GM19463 (cell line): ENCODE data around the gene ABTB2.

Experiments used
- ATAC-seq: cut with Tn5 transposase; IDR thresholded peaks from one replicate; pipeline ENCODE4 v1.9.1; 2021; ENCODE audit warnings: mild to moderate bottlenecking, moderate library complexity; ENCODE audit not compliant: unreplicated experiment

Gene ABTB2

DNA sequence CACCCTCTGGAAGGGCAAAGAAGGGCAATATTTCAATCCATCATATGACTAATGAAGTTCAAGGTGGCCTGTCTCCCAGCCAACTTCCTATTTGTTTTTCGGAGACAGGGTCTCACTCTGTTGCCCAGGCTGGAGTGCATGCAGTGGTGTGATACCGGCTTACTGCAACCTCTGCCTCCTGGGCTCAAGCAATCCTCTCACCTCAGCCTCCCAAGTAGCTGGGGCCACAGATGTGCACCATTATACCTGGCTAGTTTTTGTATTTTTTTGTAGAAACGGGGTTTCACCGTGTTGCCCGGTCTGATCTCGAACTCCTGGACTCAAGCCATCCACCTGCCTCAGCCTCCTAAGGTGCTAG, 13.4 kb downstream of the ABTB2 start:
- ATAC-seq, result no peak

DNA sequence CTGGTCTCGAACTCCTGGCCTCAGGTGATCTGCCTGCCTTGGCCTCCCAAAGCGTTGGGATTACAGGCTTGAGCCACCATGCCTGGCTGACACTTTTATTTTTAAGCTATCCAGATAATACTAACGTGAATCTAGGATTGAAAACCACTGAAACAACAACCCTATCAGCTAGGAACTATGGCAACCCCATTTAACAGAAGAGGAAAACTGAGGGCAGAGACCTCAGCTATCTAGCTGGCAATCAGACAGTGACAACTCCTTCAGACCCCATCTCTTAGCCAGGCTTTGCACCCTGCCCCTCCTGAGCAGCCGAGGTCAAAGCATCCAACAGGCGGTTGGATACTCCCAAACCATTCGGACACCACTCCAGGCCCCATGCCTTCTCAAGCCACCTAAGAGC, 14.1 kb downstream of the ABTB2 start:
- no peak for ATAC-seq

DNA sequence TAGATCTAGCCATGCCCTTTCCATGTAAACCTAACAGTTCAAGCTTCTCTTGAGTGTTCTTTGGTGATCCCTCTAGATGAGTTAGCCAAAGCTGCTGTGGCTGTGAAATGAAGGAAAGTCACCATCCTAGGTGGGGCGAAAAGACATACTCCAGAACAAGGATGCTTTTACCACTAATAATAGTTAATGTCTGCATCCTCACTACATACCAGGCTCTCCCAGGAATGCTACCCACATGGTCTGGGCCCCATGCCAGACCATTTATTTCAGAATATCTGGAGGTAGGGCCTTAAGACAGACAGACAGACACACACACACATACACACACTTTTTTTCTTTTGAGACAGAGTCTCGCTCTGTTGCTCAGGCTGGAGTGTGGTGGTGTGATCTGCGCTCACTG, 14.7 kb downstream of the ABTB2 start:
- ATAC-seq, result no peak

DNA sequence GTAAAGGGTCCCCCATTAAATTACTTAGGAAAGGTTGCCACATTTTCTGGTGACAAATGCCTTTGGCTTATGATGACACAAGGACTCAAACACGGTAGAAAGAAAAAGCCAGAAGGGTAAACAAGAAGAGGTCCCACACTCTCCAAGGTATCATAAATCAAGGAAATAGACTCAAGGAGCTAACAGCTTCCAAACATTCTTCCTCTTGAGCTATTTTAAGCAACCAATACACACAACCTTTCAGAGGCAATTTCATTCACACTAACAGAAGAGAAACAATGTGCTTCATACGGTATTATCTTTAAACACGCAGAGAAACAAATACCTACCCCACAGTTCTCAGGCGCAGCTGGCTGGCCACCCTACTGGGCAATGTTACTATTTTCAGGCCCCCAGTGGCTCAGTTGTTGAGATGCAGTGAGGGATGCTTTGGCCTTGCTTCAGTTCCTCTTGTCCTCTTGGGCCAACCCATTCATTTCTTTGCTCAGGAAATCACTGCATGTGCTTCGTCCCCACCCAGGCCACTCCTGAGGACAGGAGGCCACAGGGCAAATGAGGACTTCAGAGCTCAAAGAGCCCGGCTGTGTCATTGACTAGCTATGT, 15.8 kb downstream of the ABTB2 start:
- ATAC-seq, result no peak

DNA sequence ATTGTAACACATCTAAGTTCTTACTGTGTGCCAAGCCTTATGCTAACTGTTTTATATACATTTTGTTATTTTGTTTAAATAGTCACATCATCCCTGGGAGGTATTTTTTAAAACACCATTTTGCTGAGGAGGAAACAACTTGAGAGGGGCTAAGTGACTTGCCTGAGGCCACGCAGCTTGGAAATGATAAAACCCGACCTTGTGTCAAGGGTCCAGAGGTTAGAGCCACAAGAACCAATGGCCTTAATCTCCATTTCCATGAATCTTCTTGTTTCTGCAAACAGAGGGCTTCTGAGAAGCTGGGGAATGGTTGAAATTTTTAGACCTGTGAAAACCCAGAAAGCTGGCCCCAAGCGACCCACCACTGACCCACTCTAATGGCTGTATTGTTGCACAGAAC, 16.7 kb downstream of the ABTB2 start:
- ATAC-seq, result no peak

DNA sequence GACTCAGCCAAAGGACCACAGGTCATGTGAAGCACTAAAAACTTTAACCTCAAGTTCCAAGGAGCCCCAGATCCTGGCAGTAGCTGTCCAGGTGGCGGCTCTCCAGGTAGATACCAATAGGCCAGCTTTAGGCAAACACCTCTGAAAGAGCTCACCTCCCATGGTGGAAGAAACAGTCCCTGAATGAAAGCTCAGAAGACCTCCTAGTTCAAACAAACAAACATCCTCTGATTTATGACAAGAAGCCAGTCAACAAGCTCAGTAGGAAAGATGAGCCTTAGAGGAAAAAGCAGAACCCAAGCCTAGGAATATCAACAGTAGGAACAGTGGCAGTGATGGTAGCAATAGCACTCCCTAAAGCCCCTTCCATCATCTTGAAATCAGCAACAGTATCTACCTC, 17.2 kb downstream of the ABTB2 start:
- ATAC-seq, result no peak

DNA sequence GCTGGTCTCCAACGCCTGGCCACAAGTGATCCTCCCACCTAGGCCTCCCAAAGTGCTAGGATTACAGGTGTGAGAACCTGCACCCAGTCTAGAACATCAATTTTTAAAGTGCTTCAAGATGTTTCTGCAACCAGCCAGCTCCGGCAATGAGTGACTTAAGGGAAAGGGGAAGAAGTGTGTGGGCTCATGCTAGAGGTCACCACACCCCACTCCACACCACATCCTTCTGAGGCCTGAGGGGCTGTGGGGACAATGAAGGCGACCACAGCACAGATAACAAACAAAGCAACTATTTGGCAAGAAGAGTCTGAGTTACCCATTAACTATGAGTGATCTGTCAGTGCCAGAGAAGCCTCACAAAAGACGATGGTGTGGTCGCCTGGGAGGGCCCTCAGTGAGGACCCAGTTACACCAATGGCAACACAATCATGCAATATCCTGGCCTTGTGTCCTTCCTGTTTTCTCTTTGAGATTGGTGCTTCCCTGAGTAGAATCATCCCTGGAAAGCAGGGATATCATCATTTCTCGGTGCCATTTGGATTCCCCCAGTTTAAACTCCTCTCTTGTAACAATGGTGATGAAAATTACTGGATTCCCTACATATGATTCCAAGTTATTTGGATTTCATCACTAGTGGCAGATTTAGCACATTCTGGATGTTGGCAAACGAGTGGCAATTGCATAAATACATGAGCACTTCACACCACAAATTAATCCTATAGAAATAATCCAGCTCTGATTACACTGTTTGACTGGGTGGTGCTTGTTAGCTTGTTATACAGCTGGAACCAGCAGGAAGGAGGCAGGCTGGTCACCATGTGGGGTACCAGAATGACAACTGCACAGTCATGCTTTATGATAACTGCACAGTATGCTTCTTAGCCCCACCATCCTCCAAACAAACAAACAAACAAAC, 18.4 kb downstream of the ABTB2 start:
- peak; percentile 91 for ATAC-seq

DNA sequence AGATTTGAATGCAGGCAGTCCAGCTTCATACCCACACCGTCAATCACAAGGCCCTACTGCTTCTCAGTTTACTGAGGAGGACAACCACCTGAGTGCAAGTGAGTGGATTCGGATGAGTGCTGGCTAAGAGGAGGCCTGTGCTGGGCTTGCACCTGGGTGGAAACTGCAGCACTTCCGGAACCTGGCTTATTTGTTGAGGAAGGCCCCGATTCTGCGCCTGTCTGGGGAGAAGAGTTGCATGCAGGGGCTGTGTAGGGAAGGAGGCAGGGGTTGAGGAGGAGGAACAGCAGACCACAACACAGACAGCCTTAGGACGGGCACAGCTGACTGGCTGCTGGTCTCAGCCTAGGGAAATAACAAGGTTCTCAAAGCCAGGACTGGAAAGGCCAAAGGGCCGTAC, 20.8 kb downstream of the ABTB2 start:
- no peak for ATAC-seq

DNA sequence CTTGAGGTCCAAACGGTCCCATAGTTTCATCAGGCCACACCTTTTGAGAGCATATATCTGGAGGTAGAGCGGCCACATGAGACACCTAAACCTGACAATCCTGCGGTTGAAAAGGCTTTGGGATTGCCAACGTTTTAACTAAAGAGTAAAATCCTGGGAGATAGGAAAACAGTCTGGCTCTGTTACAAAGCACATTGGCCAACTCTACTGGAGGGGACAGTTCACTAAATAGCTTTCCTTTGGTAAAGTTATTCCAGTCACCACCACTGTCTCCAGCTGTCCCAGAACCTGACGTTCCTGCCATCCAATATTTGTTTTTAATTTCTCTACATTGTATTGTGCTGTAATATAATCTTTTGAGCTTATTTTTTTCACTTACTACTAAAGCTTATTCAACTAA, 22.0 kb downstream of the ABTB2 start:
- ATAC-seq, result no peak

DNA sequence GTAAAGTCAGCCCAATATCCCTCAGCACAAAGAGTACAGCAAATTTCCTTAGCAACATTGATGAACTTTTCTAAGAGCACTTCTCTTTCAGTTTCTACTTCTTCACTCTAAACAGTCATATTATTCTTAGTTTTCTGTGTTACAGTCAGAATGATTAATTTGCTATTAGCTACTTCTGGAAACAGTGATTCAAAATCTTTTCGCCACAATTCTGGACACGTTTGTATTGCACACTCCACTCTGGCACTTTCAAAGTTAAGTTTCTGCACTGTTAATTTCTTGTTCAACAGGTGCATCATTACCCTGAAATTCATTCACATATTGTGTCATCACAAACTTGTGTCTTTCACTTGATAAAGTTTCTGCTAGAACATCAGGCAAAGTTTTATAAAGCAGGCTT, 22.5 kb downstream of the ABTB2 start:
- ATAC-seq, result no peak

DNA sequence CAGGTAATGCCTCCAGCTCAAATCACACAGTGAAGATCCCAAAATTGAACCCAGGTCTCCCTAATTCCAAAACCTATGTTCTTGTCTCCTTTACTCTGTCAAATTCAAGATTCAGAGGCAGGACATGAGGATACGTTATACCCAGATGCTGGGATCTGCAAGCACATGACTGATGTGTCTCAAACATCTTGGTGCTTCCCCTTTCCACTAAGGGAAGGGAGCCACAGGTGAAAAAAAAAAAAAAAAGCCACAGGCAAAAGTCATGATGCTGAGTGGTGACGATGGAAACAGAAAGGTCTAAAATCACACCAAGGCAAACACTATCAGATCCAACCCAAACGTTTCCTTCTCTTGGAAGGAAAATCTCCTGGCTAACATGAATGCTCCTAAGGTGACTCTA, 24.0 kb downstream of the ABTB2 start:
- peak; percentile 43 for ATAC-seq

DNA sequence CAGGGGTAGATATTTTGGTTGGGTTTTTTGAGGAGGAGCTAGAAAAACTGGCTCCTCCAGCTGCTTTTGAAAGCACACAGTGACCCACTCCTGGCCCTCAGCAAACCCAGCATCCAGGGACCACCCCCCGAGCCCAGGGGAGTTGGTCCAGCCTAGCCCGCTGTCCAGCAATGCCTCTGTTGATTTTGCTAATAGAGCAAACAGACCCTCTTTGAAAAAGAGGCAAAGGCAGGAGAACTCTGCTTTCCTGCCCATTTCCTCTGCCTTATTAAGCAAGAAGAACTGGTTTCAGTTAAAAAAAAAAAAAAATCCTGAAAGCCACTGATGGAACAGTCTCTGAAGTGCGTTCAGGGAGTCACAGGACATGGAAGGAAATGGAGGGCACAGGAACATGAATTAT, 25.3 kb downstream of the ABTB2 start:
- ATAC-seq, result no peak

DNA sequence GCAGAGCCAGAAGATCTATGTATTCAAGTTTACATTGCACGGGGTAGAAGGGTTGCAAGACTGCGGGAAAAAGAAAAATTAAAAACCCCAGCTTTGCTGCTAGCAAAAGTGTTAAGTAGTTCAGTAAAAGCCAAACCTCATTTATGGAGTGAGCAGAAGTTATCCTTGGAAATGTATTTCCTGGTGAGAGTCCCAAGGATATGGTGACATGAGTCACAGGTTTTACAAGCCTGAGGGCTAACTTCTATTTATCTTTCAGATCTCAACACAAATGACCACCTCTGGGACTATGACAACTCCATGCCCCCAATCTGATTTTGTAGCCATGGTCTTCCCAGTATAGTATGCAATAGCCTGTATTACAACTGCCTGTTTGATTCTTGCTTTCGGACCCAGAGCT, 26.1 kb downstream of the ABTB2 start:
- ATAC-seq, result no peak

DNA sequence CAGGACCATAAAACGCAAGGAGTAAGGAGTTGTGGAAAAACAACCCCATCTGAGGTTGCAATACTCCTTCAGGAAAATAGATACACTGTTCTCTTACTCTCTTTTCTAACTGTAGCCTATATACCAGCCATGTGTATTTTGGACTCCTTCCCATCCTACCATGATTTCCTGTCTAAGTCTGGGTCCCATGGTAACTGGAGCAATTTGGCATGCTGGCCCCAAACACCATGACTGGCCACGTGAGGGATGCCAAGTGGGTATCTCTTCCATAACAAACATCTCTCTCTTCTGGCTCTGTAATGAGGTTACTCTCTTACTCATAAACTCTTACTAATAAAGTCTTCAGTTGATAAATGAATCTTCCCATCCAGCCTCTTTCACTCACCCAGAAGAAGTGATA, 26.5 kb downstream of the ABTB2 start:
- ATAC-seq, result no peak

DNA sequence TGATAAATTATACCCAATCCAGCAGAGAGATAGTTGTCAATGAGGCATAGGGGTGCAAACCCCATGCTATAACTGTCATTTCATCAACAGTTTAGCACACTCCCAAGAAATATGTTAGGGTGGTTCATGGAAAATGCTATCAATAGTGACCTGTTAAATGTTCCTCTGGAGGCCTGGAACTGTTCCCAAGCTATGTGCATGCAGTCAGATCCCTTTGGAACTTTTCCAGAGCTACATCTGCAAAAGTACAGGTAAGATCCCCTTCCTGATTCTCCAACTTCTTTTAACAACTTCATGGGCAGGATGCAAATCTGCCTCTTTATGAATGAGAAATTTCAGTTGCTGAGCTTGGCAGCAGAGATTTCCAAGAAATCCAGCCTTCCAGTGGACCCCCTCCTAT, 27.2 kb downstream of the ABTB2 start:
- no peak for ATAC-seq

DNA sequence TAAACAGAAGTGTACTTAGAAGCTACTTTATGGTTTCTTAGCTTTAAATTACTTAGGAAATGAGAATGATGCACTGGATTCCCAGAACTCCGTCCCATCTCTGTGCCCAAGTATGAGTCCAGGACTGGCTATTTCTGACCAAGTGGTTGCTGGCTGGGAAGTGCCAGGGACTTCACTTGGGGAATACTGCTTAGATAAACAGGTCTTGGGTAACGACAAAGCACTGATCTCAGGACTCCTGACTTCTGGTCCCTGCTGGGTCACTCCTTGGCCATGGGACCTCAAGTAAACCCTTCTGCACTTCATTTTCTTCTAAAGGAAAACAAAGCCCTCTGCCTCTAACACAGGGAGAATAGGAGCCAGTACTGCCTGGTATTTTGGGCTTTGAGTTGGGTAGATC, 27.9 kb downstream of the ABTB2 start:
- no peak for ATAC-seq

DNA sequence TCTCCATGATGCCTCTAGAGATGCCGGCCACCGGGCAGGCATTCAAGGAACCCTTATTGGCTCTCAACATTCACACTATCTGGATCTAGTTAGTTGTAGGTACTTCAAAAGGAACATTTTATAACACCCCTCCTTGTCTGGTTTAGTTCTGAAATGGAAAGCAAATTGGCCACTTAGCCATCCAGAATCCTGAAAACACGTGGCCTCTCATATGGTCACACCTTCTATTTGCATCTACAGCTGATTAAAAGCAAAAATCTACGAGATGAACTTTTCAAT, 29.2 kb downstream of the ABTB2 start:
- ATAC-seq, result no peak

DNA sequence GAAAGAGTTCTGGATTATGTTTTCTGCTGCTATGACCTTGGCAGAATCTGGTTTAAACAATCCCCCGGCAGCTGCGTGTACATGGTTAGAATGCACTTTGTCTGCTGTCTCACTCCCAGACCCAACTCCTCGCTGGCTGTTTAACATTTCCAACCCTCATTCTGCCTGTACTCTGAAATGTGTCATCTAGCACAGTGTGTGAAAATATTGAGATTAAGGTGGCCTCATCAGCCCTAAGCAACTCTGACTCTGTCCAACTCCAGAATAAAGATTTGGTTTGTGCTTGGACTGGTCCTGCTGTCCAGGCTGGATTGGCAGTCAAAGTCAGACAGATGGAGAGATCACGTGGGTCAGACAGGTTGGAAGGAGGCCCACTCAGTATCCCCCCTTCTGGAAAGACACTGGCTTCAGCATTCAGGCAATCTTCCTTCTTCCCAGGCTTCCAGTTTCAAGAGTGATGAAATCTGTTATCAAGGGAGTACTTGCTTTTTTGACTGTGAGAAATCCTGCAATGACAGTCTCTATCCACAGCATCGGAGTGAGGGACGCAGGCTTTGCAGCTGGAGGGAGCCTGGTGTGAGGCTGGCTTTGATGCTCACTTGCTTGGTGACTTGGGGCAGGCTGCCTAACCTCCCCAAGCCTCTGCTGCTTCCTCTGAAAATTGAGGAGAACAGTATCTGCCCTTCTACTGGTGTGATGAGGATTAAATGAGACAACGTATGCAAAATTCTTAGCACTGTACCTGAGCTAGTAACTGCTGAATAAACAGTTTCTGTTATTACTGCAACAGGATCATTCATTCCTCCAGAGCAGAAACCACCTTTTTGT, 29.8 kb downstream of the ABTB2 start:
- no peak for ATAC-seq

DNA sequence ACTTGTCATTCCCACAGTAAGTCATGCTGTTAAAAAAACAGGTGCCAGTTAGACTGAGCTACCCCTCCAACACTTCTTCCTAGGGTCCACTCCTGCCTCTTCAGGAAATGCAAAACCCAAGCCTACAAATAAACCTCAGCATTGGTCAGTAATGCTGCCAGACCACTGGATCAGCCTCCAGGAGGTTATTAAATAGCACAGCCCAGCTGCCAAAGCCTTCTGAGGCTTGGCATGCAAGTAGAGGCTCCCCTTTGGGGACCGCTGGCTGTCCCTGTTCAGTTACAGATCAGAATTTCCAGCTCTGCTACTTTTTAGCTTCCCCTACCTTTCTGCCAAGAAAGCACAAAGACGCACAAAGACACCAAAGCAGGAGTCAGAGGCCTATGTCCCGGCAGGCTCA, 33.3 kb downstream of the ABTB2 start:
- no peak for ATAC-seq

DNA sequence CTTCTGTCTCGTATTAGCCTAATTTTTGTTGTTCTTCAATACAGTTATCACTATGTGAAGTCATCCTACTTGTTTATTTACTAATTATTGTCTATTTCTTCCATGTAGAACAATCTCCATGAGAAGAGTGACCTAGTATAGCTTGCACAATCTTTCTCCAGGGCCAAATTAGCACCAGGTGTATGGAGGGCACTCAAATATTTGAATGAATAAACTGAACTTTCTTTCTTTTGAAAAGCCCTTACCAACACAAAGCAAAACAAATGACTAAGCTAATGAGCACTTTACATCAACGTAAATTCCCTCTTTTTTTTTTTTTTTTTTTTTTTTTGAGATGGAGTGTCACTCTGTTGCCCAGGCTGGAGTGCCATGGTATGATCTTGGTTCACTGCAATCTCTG, 34.2 kb downstream of the ABTB2 start:
- no peak for ATAC-seq

DNA sequence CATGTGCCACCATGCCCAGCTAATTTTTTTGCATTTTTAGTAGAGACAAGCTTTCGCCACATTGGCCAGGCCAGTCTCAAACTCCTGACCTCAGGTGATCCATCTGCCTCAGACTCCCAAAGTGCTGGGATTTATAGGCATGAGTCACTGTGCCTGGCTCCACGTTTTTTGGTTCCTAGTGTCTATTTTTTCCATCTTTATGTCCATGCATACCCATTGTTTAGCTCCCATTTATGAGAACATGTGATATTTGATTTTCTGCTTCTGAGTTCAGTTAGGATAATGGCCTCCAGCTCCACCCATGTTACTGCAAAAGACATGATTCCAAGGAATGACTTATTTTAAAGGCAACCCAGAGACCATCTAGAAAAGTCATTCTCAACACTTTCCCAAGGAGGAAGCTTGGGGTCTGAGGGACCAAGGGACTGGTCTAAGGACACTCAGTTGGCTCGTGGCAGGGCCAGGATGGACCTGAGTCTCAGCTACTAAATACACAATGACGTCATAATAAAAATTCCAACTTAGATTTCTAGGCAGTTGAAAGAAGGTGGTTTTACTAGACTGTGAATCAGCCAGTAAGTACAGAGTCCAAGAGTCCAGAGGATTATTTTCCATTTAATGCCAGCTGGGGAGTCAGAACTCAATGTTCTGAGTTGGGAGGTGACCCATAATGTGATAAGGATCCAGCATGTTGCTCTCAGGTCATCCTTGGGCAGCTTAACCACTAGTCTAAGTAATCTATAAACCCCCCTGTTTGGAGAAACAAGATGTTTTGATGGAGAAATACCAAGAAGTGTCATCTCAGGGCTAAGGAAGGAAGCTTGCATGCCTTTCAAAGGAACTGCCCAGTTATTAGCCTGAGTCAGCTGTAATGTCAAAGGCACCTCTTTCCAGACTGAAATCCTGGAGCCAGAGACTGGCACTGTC, 39.4 kb downstream of the ABTB2 start:
- ATAC-seq, result no peak
